ENCODE results near the gene STK10.
A peak's percentile ranks its signal among the peaks of the same experiment; 100 is the strongest.

The STK10 gene

GRCh38 chr5:172142709-172143215 lies 45.3 kb downstream of the STK10 start:
- DNase-seq (ENCODE audit: low spot score) = peak; percentile 56

- no peak for DNase-seq (ENCODE audit: low spot score)
Observed at GRCh38 chr5:172141949-172142319, 46.1 kb downstream of the STK10 start.

- DNase-seq (ENCODE audit: low spot score) = no peak
Observed at GRCh38 chr5:172140866-172141265, 47.2 kb downstream of the STK10 start.

GRCh38 chr5:172140120-172140519 lies 47.9 kb downstream of the STK10 start:
- no peak for DNase-seq (ENCODE audit: low spot score)

- no peak for DNase-seq (ENCODE audit: low spot score)
Observed at GRCh38 chr5:172137046-172137445, 51.0 kb downstream of the STK10 start.

GRCh38 chr5:172133359-172134029 lies 54.5 kb downstream of the STK10 start:
- DNase-seq (ENCODE audit: low spot score) = no peak

GRCh38 chr5:172131690-172132089 lies 56.3 kb downstream of the STK10 start:
- no peak for DNase-seq (ENCODE audit: low spot score)

GRCh38 chr5:172129256-172129910 lies 58.6 kb downstream of the STK10 start:
- no peak for DNase-seq (ENCODE audit: low spot score)

GRCh38 chr5:172127581-172127980 lies 60.4 kb downstream of the STK10 start:
- DNase-seq (ENCODE audit: low spot score) = no peak

- DNase-seq (ENCODE audit: low spot score) = peak; percentile 60
Observed at GRCh38 chr5:172123269-172123692, 64.7 kb downstream of the STK10 start.

GRCh38 chr5:172119921-172120688 lies 67.9 kb downstream of the STK10 start:
- no peak for DNase-seq (ENCODE audit: low spot score)

- DNase-seq (ENCODE audit: low spot score) = no peak
Observed at GRCh38 chr5:172118891-172119290, 69.1 kb downstream of the STK10 start.

GRCh38 chr5:172117977-172118701 lies 69.9 kb downstream of the STK10 start:
- DNase-seq (ENCODE audit: low spot score) = no peak

GRCh38 chr5:172115541-172115982 lies 72.5 kb downstream of the STK10 start:
- DNase-seq (ENCODE audit: low spot score) = no peak

- no peak for DNase-seq (ENCODE audit: low spot score)
Observed at GRCh38 chr5:172114875-172115422, 73.1 kb downstream of the STK10 start.

GRCh38 chr5:172113036-172113435 lies 75.0 kb downstream of the STK10 start:
- no peak for DNase-seq (ENCODE audit: low spot score)

GRCh38 chr5:172111852-172112225 lies 76.2 kb downstream of the STK10 start:
- no peak for DNase-seq (ENCODE audit: low spot score)

GRCh38 chr5:172110921-172111851 lies 76.8 kb downstream of the STK10 start:
- no peak for DNase-seq (ENCODE audit: low spot score)

GRCh38 chr5:172110260-172110815 lies 77.7 kb downstream of the STK10 start:
- DNase-seq (ENCODE audit: low spot score) = no peak

- no peak for DNase-seq (ENCODE audit: low spot score)
Observed at GRCh38 chr5:172109749-172110148, 78.3 kb downstream of the STK10 start.
